ENCODE measurements around the gene AGAP3. TPM values are rescaled to one million over a fixed set of nuclear protein-coding genes. Genes with fewer than 3 reads are reported as not detected.

AGAP3 gene
- total RNA-seq, 1 donor from 2014 or later: 156 TPM

GRCh38 chr7:151043959-151044358 is 42.3 kb upstream of the AGAP3 start:
- no peak overlapping the region for H3K4me2 ChIP-seq (ENCODE audit: low read length)
- DNase-seq (ENCODE audit: low read depth) (no peak), FAIRE-seq (no peak)
- no peak overlapping the region for H3K4me3 ChIP-seq (ENCODE audit: insufficient read depth, low read depth, low read length)
- Mint-ChIP-seq H3K4me3 (ENCODE audit: unreplicated experiment) (no peak overlapping the region), H3K27ac (ENCODE audit: unreplicated experiment) (no peak overlapping the region), H3K9me3 (ENCODE audit: unreplicated experiment) (no peaks in the 10 kb centered on the region), H3K27me3 (ENCODE audit: low read depth, unreplicated experiment) (no peaks in the 10 kb centered on the region), H3K36me3 (ENCODE audit: low read depth, unreplicated experiment) (peaks cover 5% of the 10 kb centered on the region), H3K4me1 (ENCODE audit: low read depth, unreplicated experiment) (peaks cover 26% of the 10 kb centered on the region)
- no peak overlapping the region for H2AFZ ChIP-seq (ENCODE audit: low read depth, low read length)
- TF ChIP-seq, protein P1, sequence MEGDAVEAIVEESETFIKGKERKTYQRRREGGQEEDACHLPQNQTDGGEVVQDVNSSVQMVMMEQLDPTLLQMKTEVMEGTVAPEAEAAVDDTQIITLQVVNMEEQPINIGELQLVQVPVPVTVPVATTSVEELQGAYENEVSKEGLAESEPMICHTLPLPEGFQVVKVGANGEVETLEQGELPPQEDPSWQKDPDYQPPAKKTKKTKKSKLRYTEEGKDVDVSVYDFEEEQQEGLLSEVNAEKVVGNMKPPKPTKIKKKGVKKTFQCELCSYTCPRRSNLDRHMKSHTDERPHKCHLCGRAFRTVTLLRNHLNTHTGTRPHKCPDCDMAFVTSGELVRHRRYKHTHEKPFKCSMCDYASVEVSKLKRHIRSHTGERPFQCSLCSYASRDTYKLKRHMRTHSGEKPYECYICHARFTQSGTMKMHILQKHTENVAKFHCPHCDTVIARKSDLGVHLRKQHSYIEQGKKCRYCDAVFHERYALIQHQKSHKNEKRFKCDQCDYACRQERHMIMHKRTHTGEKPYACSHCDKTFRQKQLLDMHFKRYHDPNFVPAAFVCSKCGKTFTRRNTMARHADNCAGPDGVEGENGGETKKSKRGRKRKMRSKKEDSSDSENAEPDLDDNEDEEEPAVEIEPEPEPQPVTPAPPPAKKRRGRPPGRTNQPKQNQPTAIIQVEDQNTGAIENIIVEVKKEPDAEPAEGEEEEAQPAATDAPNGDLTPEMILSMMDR (IDR thresholded peaks at IDR 0.05; ENCODE audit: insufficient read depth, low read depth, low read length): no peak
- TF ChIP-seq EZH2 (IDR thresholded peaks at IDR 0.05; ENCODE audit: insufficient read depth, low read length): no peak
- H3K9ac ChIP-seq (ENCODE audit: low read length): no peak overlapping the region
- no peaks in the 10 kb centered on the region for H4K20me1 ChIP-seq (ENCODE audit: insufficient read depth, low read length)
- H3K27ac ChIP-seq (ENCODE audit: low read depth, low read length): no peak overlapping the region
- no peaks in the 10 kb centered on the region for H3K79me2 ChIP-seq (ENCODE audit: insufficient read depth, low read length)
- H3K27me3 ChIP-seq (ENCODE audit: insufficient read depth, low read length): no peaks in the 10 kb centered on the region
- no peaks in the 10 kb centered on the region for H3K36me3 ChIP-seq (ENCODE audit: insufficient read depth, low read length)
- H3K9me3 ChIP-seq (ENCODE audit: insufficient read depth, low read depth, low read length): no peaks in the 10 kb centered on the region
- H3K4me1 ChIP-seq (ENCODE audit: insufficient read depth, low read length): peaks cover 21% of the 10 kb centered on the region

DNA sequence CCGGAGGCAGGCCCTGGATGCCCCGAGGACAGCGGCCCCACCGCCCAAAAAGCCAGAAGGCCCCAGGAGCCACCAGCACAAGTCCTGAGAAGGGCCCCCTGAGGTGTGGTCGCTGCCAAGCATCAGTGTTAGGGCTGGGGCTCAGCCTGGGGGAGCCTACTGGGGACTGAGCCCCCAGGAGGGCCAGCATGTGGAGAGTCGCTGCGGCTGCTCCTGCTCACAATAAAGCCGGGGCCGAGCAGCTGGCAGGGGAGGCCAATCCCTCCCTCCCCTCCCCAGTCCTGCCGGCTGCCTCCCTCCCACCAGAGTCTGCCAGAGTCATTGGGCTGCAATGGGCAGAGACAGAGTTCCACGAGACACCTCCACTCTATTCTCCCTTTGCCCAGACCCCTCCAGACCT is 41.0 kb upstream of the AGAP3 start:
- H3K36me3 Mint-ChIP-seq (ENCODE audit: low read depth, unreplicated experiment): peaks cover 8% of the 10 kb centered on the region
- Histone ChIP-seq H3K4me2 (ENCODE audit: low read length) (no peak overlapping the region), H4K20me1 (ENCODE audit: insufficient read depth, low read length) (peaks cover 6% of the 10 kb centered on the region), H3K9me3 (ENCODE audit: insufficient read depth, low read depth, low read length) (no peaks in the 10 kb centered on the region), H3K9ac (ENCODE audit: low read length) (no peak overlapping the region), H3K27ac (ENCODE audit: low read depth, low read length) (no peak overlapping the region), H3K36me3 (ENCODE audit: insufficient read depth, low read length) (no peaks in the 10 kb centered on the region), H3K4me1 (ENCODE audit: insufficient read depth, low read length) (peaks cover 8% of the 10 kb centered on the region), H3K27me3 (ENCODE audit: insufficient read depth, low read length) (peaks cover 4% of the 10 kb centered on the region), H3K79me2 (ENCODE audit: insufficient read depth, low read length) (no peaks in the 10 kb centered on the region), H3K4me3 (ENCODE audit: insufficient read depth, low read depth, low read length) (no peak overlapping the region), H2AFZ (ENCODE audit: low read depth, low read length) (no peak overlapping the region)
- no peak overlapping the region for H3K4me3 Mint-ChIP-seq (ENCODE audit: unreplicated experiment)
- TF ChIP-seq, protein P1 (IDR thresholded peaks at IDR 0.05; ENCODE audit: insufficient read depth, low read depth, low read length): no peak
- TF ChIP-seq EZH2 (IDR thresholded peaks at IDR 0.05; ENCODE audit: insufficient read depth, low read length): no peak
- H3K9me3 Mint-ChIP-seq (ENCODE audit: unreplicated experiment): no peaks in the 10 kb centered on the region
- peaks cover 14% of the 10 kb centered on the region for H3K4me1 Mint-ChIP-seq (ENCODE audit: low read depth, unreplicated experiment)
- DNase-seq (ENCODE audit: low read depth) (no peak), FAIRE-seq (no peak)
- no peak overlapping the region for H3K27ac Mint-ChIP-seq (ENCODE audit: unreplicated experiment)
- H3K27me3 Mint-ChIP-seq (ENCODE audit: low read depth, unreplicated experiment): peaks cover 6% of the 10 kb centered on the region

DNA sequence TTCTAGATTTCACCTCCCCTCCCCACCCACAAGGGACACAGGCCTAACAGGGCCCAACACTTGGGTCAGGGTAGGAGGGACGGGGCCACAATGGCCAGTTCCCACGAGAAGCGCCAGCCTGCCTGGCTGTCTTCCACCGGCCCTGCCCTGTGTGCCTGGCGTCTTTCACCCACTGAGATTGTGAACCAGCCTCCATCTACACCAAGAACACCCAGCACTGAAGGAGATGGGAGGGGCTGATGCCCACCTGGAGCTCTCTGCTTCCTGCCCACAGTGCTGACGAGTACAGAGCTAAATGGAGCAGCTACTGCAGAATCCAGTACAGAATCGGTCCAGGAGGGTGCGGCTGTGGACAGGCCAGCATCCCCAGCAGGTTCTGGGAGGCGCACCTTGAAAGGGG is 40.3 kb upstream of the AGAP3 start:
- Mint-ChIP-seq H3K4me1 (ENCODE audit: low read depth, unreplicated experiment) (peaks cover 12% of the 10 kb centered on the region), H3K27ac (ENCODE audit: unreplicated experiment) (no peak overlapping the region), H3K36me3 (ENCODE audit: low read depth, unreplicated experiment) (peaks cover 8% of the 10 kb centered on the region), H3K9me3 (ENCODE audit: unreplicated experiment) (no peaks in the 10 kb centered on the region), H3K27me3 (ENCODE audit: low read depth, unreplicated experiment) (peaks cover 8% of the 10 kb centered on the region), H3K4me3 (ENCODE audit: unreplicated experiment) (no peak overlapping the region)
- no peak for DNase-seq (ENCODE audit: low read depth)
- no peak overlapping the region for H3K27ac ChIP-seq (ENCODE audit: low read depth, low read length)
- no peak for FAIRE-seq
- peaks cover 11% of the 10 kb centered on the region for H3K4me1 ChIP-seq (ENCODE audit: insufficient read depth, low read length)
- no peak overlapping the region for H3K4me2 ChIP-seq (ENCODE audit: low read length)
- H4K20me1 ChIP-seq (ENCODE audit: insufficient read depth, low read length): peaks cover 7% of the 10 kb centered on the region
- peaks cover 5% of the 10 kb centered on the region for H3K27me3 ChIP-seq (ENCODE audit: insufficient read depth, low read length)
- H3K9ac ChIP-seq (ENCODE audit: low read length): no peak overlapping the region
- TF ChIP-seq, protein P1 (IDR thresholded peaks at IDR 0.05; ENCODE audit: insufficient read depth, low read depth, low read length): no peak
- no peak for TF ChIP-seq EZH2 (IDR thresholded peaks at IDR 0.05; ENCODE audit: insufficient read depth, low read length)
- no peaks in the 10 kb centered on the region for H3K9me3 ChIP-seq (ENCODE audit: insufficient read depth, low read depth, low read length)
- no peak overlapping the region for H3K4me3 ChIP-seq (ENCODE audit: insufficient read depth, low read depth, low read length)
- H3K36me3 ChIP-seq (ENCODE audit: insufficient read depth, low read length): no peaks in the 10 kb centered on the region
- no peak overlapping the region for H2AFZ ChIP-seq (ENCODE audit: low read depth, low read length)
- H3K79me2 ChIP-seq (ENCODE audit: insufficient read depth, low read length): no peaks in the 10 kb centered on the region

Data from astrocyte (in vitro differentiated cells and primary cell).